Mammary epithelial cell (primary cell): ENCODE measurements around the gene SUPT4H1.

Experiments
- EZH2 ChIP-seq: IDR thresholded peaks from 2 replicates; pipeline ENCODE4 v1.6.1; 2012; ENCODE audit warnings: low read length, inconsistent platforms, borderline replicate concordance
- TF ChIP-seq, protein P1 (sequence below), 2 donors: IDR thresholded peaks in 1 of 2; conservative IDR thresholded peaks in 1 of 2; 2 replicates each; pipeline ENCODE4 v1.5.1; 2011 to 2012; ENCODE audit warnings: inconsistent platforms in 2 of 2, low read length in 2 of 2, mild to moderate bottlenecking in 2 of 2, control low read depth in 1 of 2, low read depth in 1 of 2; ENCODE audit not compliant: insufficient read depth in 1 of 2; ENCODE audit errors: extremely low read depth in 1 of 2

DNA sequence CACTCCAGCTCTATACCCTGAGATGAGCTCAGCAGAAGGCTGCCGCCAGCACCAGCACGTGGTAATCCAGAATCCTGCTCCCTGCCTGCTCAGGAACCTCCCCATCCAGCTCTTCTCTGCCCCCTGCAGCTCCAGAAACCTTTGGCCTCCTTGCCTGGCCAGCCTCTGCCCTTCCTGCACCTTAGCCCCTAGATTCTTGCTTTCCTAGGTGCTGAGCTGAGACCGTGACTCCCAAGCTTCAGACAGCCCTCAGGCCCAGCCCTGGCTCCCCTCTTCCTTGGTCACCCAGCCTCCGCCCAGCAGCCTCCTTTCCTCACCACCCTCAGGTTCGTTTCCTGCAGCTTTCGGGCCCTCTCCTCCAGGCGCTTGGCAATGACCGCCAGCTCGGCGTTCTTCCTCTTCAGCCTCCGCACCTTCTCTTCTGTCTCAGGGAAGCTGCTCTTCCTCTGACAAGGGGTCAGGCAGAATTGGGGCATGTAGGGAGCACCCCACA is 26.0 kb downstream of the SUPT4H1 start:
- TF ChIP-seq, protein P1, sequence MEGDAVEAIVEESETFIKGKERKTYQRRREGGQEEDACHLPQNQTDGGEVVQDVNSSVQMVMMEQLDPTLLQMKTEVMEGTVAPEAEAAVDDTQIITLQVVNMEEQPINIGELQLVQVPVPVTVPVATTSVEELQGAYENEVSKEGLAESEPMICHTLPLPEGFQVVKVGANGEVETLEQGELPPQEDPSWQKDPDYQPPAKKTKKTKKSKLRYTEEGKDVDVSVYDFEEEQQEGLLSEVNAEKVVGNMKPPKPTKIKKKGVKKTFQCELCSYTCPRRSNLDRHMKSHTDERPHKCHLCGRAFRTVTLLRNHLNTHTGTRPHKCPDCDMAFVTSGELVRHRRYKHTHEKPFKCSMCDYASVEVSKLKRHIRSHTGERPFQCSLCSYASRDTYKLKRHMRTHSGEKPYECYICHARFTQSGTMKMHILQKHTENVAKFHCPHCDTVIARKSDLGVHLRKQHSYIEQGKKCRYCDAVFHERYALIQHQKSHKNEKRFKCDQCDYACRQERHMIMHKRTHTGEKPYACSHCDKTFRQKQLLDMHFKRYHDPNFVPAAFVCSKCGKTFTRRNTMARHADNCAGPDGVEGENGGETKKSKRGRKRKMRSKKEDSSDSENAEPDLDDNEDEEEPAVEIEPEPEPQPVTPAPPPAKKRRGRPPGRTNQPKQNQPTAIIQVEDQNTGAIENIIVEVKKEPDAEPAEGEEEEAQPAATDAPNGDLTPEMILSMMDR (conservative IDR thresholded peaks at IDR 0.05 in 1 of 2, IDR thresholded peaks at IDR 0.05 in 1 of 2; ENCODE audit: extremely low read depth in 1 of 2, insufficient read depth in 1 of 2, low read depth in 1 of 2, low read length in 2 of 2): no peak
- TF ChIP-seq EZH2: no peak
